Middle frontal gyrus (tissue), 1 donor: ENCODE results near the gene STXBP3.
"Not testable (repeated sequence)": the region's sequence is repeated elsewhere in the genome, so short reads cannot be mapped to it uniquely, and the experiment has no call there.

Source experiments
- DNase-seq: peaks from one replicate; pipeline ENCODE4 v3.0.0-alpha.2; 2015; ENCODE audit warnings: low spot score; ENCODE audit errors: extremely low spot score

STXBP3 gene

GRCh38 chr1:108746382-108747170 lies at the start of gene STXBP3:
TSS of gene STXBP3 (plus strand) at chr1:108746674. CDS start at chr1:108746738, 64 bp downstream.
- DNase-seq: peak; percentile 94

GRCh38 chr1:108699375-108700332 lies 46.8 kb upstream of the STXBP3 start:
- no peak for DNase-seq

- DNase-seq: no peak
Observed at GRCh38 chr1:108701176-108701849, 45.2 kb upstream of the STXBP3 start.

GRCh38 chr1:108702109-108702508 lies 44.4 kb upstream of the STXBP3 start:
- DNase-seq: not testable (repeated sequence)

GRCh38 chr1:108703939-108704338 lies 42.5 kb upstream of the STXBP3 start:
- no peak for DNase-seq

- DNase-seq: no peak
Observed at GRCh38 chr1:108704496-108704895, 42.0 kb upstream of the STXBP3 start.

GRCh38 chr1:108706643-108707042 lies 39.8 kb upstream of the STXBP3 start:
- DNase-seq: no peak

GRCh38 chr1:108708691-108709660 lies 37.5 kb upstream of the STXBP3 start:
- DNase-seq: no peak

GRCh38 chr1:108712606-108713150 lies 33.8 kb upstream of the STXBP3 start, which contains the start of gene FNDC7:
TSS of gene FNDC7 (plus strand) at chr1:108712908. CDS start at chr1:108712934, 26 bp downstream.
- DNase-seq: no peak

GRCh38 chr1:108715932-108716331 lies 30.5 kb upstream of the STXBP3 start:
- DNase-seq: no peak

GRCh38 chr1:108716437-108717230 lies 29.8 kb upstream of the STXBP3 start:
- no peak for DNase-seq

GRCh38 chr1:108717774-108718316 lies 28.6 kb upstream of the STXBP3 start:
- DNase-seq: peak; percentile 50

GRCh38 chr1:108718927-108719655 lies 27.4 kb upstream of the STXBP3 start:
- no peak for DNase-seq

- DNase-seq: no peak
Observed at GRCh38 chr1:108719656-108720435, 26.6 kb upstream of the STXBP3 start.

GRCh38 chr1:108722292-108722691 lies 24.2 kb upstream of the STXBP3 start:
- DNase-seq: no peak

GRCh38 chr1:108725906-108726305 lies 20.6 kb upstream of the STXBP3 start:
- no peak for DNase-seq

- DNase-seq: no peak
Observed at GRCh38 chr1:108728327-108728923, 18.0 kb upstream of the STXBP3 start.
